Measurements from ENCODE around the gene DNAH8. TPM values are rescaled to one million over a fixed set of nuclear protein-coding genes. Genes with fewer than 3 reads are reported as not detected.

Gene DNAH8
- polyA plus RNA-seq, 3 donors, result 0.28 to 0.47 (median 0.39) TPM

- no peak for DNase-seq (ENCODE audit: low read depth in 3 of 3, low spot score in 2 of 3)
Measured at GRCh38 chr6:39062014-39062740, 347.1 kb downstream of the DNAH8 start.

DNA sequence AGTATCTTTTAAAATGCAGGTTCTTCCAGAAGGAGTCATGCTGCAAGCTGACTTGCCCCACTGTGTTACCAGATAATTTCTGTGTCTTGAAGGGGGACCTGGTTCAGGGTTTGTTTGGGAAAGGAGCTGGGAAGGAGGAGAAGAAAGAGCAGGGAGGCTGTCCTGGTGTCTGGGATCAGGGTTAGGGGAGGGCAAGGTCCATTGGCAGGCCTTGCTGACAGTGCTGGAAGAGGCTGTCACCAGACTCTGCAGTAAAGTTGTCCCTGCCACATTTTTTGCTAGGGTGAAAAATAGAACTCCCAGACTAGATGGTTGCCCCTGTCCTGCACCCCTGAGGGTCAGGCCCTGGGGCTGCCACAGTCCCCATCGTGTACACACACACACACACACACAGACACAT, 348.4 kb downstream of the DNAH8 start:
- DNase-seq (ENCODE audit: low read depth in 3 of 3, low spot score in 2 of 3), result no peak

GRCh38 chr6:39065561-39065960, 350.4 kb downstream of the DNAH8 start:
- no peak for DNase-seq (ENCODE audit: low read depth in 3 of 3, low spot score in 2 of 3)

- DNase-seq (ENCODE audit: low read depth in 3 of 3, low spot score in 2 of 3), result no peak
Measured at GRCh38 chr6:39068391-39068790, 353.3 kb downstream of the DNAH8 start.

DNA sequence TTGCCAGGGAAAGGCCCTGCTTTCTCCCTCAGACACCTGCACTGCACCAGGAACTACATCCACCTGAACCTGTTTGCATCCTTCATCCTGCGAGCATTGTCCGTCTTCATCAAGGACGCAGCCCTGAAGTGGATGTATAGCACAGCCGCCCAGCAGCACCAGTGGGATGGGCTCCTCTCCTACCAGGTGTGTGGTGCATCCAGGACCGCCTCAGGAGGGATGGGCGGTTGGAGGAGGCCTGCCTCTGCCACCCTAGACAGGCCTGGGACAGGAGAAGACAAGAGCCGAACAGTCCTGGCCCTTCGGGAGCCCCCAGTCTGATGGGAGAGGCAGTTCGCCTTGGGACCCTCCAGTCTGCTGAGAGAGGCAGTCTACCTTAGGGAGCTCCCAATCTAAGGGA, 357.7 kb downstream of the DNAH8 start:
- no peak for DNase-seq (ENCODE audit: low read depth in 3 of 3, low spot score in 2 of 3)

- no peak for DNase-seq (ENCODE audit: low read depth in 3 of 3, low spot score in 2 of 3)
Measured at GRCh38 chr6:39073471-39074355, 358.6 kb downstream of the DNAH8 start.

DNA sequence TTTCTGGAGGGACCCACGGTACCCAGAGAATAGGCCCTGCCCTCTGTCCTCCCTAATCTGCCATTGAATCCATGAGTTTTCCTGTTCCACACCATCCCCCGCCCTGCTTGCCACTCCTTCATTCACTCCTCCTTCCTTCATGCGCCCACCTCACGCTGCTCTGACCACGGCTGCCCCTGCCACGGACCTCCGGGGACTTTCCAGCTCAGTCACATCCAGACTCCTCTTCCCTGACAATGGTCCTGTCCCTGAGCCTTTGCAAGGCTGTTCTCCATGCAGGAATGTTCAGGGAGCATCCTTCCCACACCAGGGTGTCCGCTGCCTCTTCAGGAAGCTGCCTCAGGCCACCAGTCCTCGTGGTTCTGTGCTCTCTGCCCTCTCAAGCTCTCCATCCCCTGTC, 359.4 kb downstream of the DNAH8 start:
- no peak for DNase-seq (ENCODE audit: low read depth in 3 of 3, low spot score in 2 of 3)

GRCh38 chr6:39075010-39075686, 360.0 kb downstream of the DNAH8 start:
- no peak for DNase-seq (ENCODE audit: low read depth in 3 of 3, low spot score in 2 of 3)

DNA sequence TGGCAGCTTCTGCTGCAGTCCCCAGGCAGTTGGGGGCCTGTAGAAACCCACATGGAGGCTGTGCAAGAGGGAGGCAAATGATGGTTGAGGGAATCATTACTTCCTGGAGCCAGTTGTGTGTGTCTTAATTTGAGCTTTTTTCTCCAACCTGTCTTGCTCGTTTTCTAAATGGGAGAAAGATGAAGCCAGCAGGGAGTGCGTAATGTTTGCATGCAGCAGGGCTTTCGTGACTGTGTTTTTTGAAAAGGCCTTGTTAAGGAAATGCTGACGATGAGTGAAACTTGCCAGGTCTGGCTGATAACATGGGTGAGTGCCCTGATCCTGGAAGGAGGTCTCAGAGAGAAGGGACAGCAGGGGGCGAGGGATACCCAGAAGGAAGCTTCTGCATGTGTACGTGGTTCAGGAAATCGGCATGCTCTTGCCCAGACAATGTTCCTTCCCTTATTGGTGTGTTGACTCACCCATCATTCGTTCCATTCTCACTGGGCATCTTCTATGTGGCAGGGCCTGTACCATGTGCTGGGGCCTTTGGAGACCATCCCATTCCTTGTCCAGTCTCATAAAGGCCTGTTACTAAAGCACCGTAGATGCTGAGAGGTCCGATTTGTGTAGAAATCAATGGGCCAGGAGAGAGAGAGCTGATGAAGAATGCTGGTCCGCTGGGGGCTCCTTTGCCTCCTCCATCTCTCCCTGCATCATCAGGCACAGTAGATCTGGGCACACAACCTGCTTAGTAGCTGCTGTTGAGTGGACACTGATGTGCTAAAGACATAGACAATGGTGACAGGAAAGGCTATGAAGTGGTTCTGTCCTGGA, 360.9 kb downstream of the DNAH8 start:
- no peak for DNase-seq (ENCODE audit: low read depth in 3 of 3, low spot score in 2 of 3)

- DNase-seq (ENCODE audit: low read depth in 3 of 3, low spot score in 2 of 3), result no peak
Measured at GRCh38 chr6:39076623-39077535, 361.8 kb downstream of the DNAH8 start.

- DNase-seq (ENCODE audit: low read depth in 3 of 3, low spot score in 2 of 3), result no peak
Measured at GRCh38 chr6:39077882-39078594, 362.9 kb downstream of the DNAH8 start.

DNA sequence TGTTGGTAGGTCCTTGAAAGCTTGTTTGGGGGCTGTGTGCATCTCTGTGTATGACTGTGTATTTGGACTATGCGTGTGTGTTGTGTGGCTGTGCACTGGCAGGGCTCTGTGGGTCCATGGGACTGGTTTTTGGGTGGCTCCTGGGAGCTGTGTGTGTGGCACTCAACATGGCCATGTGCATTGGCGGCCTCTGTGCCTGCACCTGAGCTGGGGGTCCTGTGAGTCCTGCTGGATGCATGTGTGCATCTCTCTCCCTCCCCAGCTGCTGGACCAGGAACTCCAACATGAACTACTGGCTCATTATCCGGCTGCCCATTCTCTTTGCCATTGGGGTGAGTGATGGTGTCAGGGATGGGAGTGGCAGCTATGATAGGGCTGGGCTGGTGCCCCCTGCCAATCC, 363.6 kb downstream of the DNAH8 start:
- DNase-seq (ENCODE audit: low read depth in 3 of 3, low spot score in 2 of 3), result no peak

GRCh38 chr6:39079197-39080125, 364.4 kb downstream of the DNAH8 start:
- DNase-seq (ENCODE audit: low read depth in 3 of 3, low spot score in 2 of 3), result no peak

Other genes with a start within 250 kb of the DNAH8 start
- gene BTBD9, start 75.4 kb upstream of the DNAH8 start, polyA plus RNA-seq (ENCODE audit: insufficient read length in 3 of 3), result 10 to 100 TPM; 13.1 to 16.8 (median 14.7) TPM
- 100 to 1,000 TPM; 154 to 173 (median 168) TPM for gene GLO1, start 12.2 kb upstream of the DNAH8 start, polyA plus RNA-seq (ENCODE audit: insufficient read length in 3 of 3)

All from right renal cortex interstitium (tissue), 3 donors.